Measurements from ENCODE around the gene RAB8A.
A peak's percentile ranks its signal among the peaks of the same experiment; 100 is the strongest.

Gene RAB8A

GRCh38 chr19:16073481-16073880 is 38.2 kb upstream of the RAB8A start:
- TF ChIP-seq CTCF (conservative IDR thresholded peaks at IDR 0.05; ENCODE audit: low read depth) = no peak
- CTCF ChIA-PET = no interaction called here
- DNase-seq (ENCODE audit: low spot score) = no peak
- POLR2A ChIA-PET (ENCODE audit: low non-redundant PET) = no interaction called here
- H3K27ac ChIP-seq = peak overlapping the region; percentile 93

- CTCF ChIA-PET = no interaction called here
- TF ChIP-seq CTCF (conservative IDR thresholded peaks at IDR 0.05; ENCODE audit: low read depth) = no peak
- POLR2A ChIA-PET (ENCODE audit: low non-redundant PET) = no interaction called here
- H3K27ac ChIP-seq = peak overlapping the region; percentile 99; the same call in 1 of the 2 replicates
- DNase-seq (ENCODE audit: low spot score) = no peak
Measured at GRCh38 chr19:16073988-16074387, 37.7 kb upstream of the RAB8A start.

GRCh38 chr19:16074488-16075365 is 37.0 kb upstream of the RAB8A start:
- POLR2A ChIA-PET (ENCODE audit: low non-redundant PET) = no interaction called here
- no peak for TF ChIP-seq CTCF (conservative IDR thresholded peaks at IDR 0.05; ENCODE audit: low read depth)

GRCh38 chr19:16075430-16076153 is 36.1 kb upstream of the RAB8A start:
- H3K27ac ChIP-seq = peak overlapping the region; percentile 99
- POLR2A ChIA-PET (ENCODE audit: low non-redundant PET) = interaction anchor here (0.5 to 0.9 kb wide), 3 partner anchors 9 to 465 kb away, joined by 3 read pairs; no protein-coding TSS in a partner anchor
- CTCF ChIA-PET = interaction anchor here (0.5 to 1.6 kb wide), 4 partner anchors 9 to 35 kb away, joined by 4 to 5 read pairs (median 4); no protein-coding TSS in a partner anchor
- no peak for DNase-seq (ENCODE audit: low spot score)
- no peak for TF ChIP-seq CTCF (conservative IDR thresholded peaks at IDR 0.05; ENCODE audit: low read depth)

More at GRCh38 chr19:16074488-16075365, 37.0 kb upstream of the RAB8A start:
- DNase-seq (ENCODE audit: low spot score) = no peak
- H3K27ac ChIP-seq = peak overlapping the region; percentile 99
- CTCF ChIA-PET = interaction anchor here (1.2 to 1.6 kb wide), 2 partner anchors 8 to 33 kb away, joined by 5 read pairs; no protein-coding TSS in a partner anchor

GRCh38 chr19:16076154-16076957 is 35.3 kb upstream of the RAB8A start, which contains the start of gene TPM4:
Gene TPM4, plus strand, starts transcription at chr19:16076495. Its CDS starts 71 bp downstream, at chr19:16076566.
- POLR2A ChIA-PET (ENCODE audit: low non-redundant PET) = interaction anchor here (0.5 to 0.9 kb wide), 3 partner anchors 9 to 464 kb away, joined by 3 read pairs; no protein-coding TSS in a partner anchor
- CTCF ChIA-PET = interaction anchor here (0.5 to 1.6 kb wide), 3 partner anchors 16 to 35 kb away, joined by 4 to 5 read pairs (median 4); no protein-coding TSS in a partner anchor

More at GRCh38 chr19:16076154-16076957, 35.3 kb upstream of the RAB8A start, which contains the start of gene TPM4:
- DNase-seq (ENCODE audit: low spot score) = peak; percentile 85
- TF ChIP-seq CTCF (conservative IDR thresholded peaks at IDR 0.05; ENCODE audit: low read depth) = no peak
- peak within 1 kb of the TSS; percentile 99 for H3K27ac ChIP-seq

Data from RWPE1 (cell line).